WTC11 (cell line): ENCODE data around the gene DNAH9.

Experiments
- CREB1 ChIP-seq: sonication (generic); formaldehyde crosslinking; IDR thresholded peaks from 2 replicates; pipeline ENCODE4 v1.8.0; 2023; ENCODE audit warnings: mild to moderate bottlenecking, missing genetic modification reagents
- TEAD1 ChIP-seq: sonication (generic); formaldehyde crosslinking; IDR thresholded peaks from 2 replicates; pipeline ENCODE4 v1.8.0; 2022; ENCODE audit warnings: mild to moderate bottlenecking, missing genetic modification reagents
- TEAD4 ChIP-seq: sonication (generic); formaldehyde crosslinking; IDR thresholded peaks from 2 replicates; pipeline ENCODE4 v1.8.0; 2022; ENCODE audit warnings: mild to moderate bottlenecking, missing genetic modification reagents
- ZNF121 ChIP-seq: sonication (generic); formaldehyde crosslinking; IDR thresholded peaks from 2 replicates; pipeline ENCODE4 v1.8.0; 2023; ENCODE audit warnings: missing genetic modification reagents
- TF ChIP-seq, protein P1 (sequence below): fragments of 250-450 bp; sonication (Bioruptor Pico); IDR thresholded peaks from 2 replicates; pipeline ENCODE4 v1.8.0; 2021; ENCODE audit warnings: mild to moderate bottlenecking
- TF ChIP-seq, protein P2 (sequence below): fragments of 200-600 bp; IDR thresholded peaks from 2 replicates; pipeline ENCODE4 v1.8.0; 2022; ENCODE audit warnings: antibody characterized with exemption
- TF ChIP-seq, protein P3 (sequence below): sonication (generic); formaldehyde crosslinking; IDR thresholded peaks from 2 replicates; pipeline ENCODE4 v1.8.0; 2022; ENCODE audit warnings: mild to moderate bottlenecking, missing genetic modification reagents

DNA sequence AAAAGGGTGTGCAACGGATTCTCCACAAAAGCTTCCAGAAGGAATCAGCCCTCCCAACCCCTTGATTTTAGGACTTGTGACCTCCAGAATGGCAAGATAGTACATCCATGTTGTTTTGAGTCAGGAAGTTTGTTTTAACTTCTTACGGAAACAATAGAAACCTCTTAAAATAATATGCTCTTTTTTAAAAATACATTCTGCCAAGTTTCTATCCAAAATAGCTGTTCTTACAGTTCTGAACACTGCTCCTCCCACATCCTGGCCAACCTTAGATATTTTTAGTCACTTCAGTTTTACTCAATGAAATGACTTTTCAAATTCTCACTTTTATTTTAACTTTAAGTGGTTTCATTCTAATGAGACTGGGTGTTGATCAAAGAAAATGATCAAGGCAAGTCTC lies 242.6 kb downstream of the DNAH9 start:
- TF ChIP-seq TEAD4 (CRISPR knock-in tag) (no peak), ZNF121 (CRISPR knock-in tag) (no peak), CREB1 (CRISPR knock-in tag) (no peak), TEAD1 (CRISPR knock-in tag) (no peak)
- TF ChIP-seq, protein P1, sequence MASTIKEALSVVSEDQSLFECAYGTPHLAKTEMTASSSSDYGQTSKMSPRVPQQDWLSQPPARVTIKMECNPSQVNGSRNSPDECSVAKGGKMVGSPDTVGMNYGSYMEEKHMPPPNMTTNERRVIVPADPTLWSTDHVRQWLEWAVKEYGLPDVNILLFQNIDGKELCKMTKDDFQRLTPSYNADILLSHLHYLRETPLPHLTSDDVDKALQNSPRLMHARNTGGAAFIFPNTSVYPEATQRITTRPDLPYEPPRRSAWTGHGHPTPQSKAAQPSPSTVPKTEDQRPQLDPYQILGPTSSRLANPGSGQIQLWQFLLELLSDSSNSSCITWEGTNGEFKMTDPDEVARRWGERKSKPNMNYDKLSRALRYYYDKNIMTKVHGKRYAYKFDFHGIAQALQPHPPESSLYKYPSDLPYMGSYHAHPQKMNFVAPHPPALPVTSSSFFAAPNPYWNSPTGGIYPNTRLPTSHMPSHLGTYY (CRISPR knock-in tag) = no peak
- TF ChIP-seq, protein P2, sequence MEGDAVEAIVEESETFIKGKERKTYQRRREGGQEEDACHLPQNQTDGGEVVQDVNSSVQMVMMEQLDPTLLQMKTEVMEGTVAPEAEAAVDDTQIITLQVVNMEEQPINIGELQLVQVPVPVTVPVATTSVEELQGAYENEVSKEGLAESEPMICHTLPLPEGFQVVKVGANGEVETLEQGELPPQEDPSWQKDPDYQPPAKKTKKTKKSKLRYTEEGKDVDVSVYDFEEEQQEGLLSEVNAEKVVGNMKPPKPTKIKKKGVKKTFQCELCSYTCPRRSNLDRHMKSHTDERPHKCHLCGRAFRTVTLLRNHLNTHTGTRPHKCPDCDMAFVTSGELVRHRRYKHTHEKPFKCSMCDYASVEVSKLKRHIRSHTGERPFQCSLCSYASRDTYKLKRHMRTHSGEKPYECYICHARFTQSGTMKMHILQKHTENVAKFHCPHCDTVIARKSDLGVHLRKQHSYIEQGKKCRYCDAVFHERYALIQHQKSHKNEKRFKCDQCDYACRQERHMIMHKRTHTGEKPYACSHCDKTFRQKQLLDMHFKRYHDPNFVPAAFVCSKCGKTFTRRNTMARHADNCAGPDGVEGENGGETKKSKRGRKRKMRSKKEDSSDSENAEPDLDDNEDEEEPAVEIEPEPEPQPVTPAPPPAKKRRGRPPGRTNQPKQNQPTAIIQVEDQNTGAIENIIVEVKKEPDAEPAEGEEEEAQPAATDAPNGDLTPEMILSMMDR = no peak
- TF ChIP-seq, protein P3, sequence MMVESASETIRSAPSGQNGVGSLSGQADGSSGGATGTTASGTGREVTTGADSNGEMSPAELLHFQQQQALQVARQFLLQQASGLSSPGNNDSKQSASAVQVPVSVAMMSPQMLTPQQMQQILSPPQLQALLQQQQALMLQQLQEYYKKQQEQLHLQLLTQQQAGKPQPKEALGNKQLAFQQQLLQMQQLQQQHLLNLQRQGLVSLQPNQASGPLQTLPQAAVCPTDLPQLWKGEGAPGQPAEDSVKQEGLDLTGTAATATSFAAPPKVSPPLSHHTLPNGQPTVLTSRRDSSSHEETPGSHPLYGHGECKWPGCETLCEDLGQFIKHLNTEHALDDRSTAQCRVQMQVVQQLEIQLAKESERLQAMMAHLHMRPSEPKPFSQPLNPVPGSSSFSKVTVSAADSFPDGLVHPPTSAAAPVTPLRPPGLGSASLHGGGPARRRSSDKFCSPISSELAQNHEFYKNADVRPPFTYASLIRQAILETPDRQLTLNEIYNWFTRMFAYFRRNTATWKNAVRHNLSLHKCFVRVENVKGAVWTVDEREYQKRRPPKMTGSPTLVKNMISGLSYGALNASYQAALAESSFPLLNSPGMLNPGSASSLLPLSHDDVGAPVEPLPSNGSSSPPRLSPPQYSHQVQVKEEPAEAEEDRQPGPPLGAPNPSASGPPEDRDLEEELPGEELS (CRISPR knock-in tag) = no peak
